T-helper 22 cell (primary cell): ENCODE measurements around the gene THOC7.
A peak's percentile ranks its signal among the peaks of the same experiment; 100 is the strongest.

Experiments used
- DNase-seq: peaks from one replicate; pipeline ENCODE4 v3.0.0-alpha.2; 2020; ENCODE audit warnings: low read depth

The THOC7 gene

GRCh38 chr3:63878394-63879060 is 14.9 kb upstream of the THOC7 start:
- DNase-seq: no peak

GRCh38 chr3:63877737-63878393 is 14.3 kb upstream of the THOC7 start:
- no peak for DNase-seq

GRCh38 chr3:63876260-63876659 is 12.7 kb upstream of the THOC7 start:
- DNase-seq: no peak

GRCh38 chr3:63875510-63875909 is 11.9 kb upstream of the THOC7 start:
- DNase-seq: no peak

- DNase-seq: no peak
Observed at GRCh38 chr3:63874769-63875168, 11.2 kb upstream of the THOC7 start.

- DNase-seq: no peak
Observed at GRCh38 chr3:63872135-63872924, 8.7 kb upstream of the THOC7 start.

- DNase-seq: no peak
Observed at GRCh38 chr3:63870615-63871005, 7.0 kb upstream of the THOC7 start.

- DNase-seq: no peak
Observed at GRCh38 chr3:63869940-63870614, 6.5 kb upstream of the THOC7 start.

GRCh38 chr3:63867225-63867624 is 3.6 kb upstream of the THOC7 start:
- DNase-seq: no peak

- DNase-seq: no peak
Observed at GRCh38 chr3:63864965-63865327, 1.3 kb upstream of the THOC7 start.

GRCh38 chr3:63864008-63864964 is 681 bp upstream of the THOC7 start:
- DNase-seq: peak; percentile 30

GRCh38 chr3:63862804-63863149 is 828 bp downstream of the THOC7 start:
- DNase-seq: no peak

- DNase-seq: no peak
Observed at GRCh38 chr3:63861306-63861705, 2.3 kb downstream of the THOC7 start.

GRCh38 chr3:63860776-63861175 is 2.8 kb downstream of the THOC7 start:
- no peak for DNase-seq

- no peak for DNase-seq
Observed at GRCh38 chr3:63857311-63857710, 6.3 kb downstream of the THOC7 start.

- no peak for DNase-seq
Observed at GRCh38 chr3:63855333-63855940, 8.2 kb downstream of the THOC7 start.

GRCh38 chr3:63853106-63853505 is 10.5 kb downstream of the THOC7 start:
- DNase-seq: no peak

- no peak for DNase-seq
Observed at GRCh38 chr3:63851287-63851686, 12.3 kb downstream of the THOC7 start.

GRCh38 chr3:63849175-63849574 is 14.4 kb downstream of the THOC7 start:
- DNase-seq: no peak

- no peak for DNase-seq
Observed at GRCh38 chr3:63847718-63848450, 15.7 kb downstream of the THOC7 start.
